Measurements from ENCODE around the gene SLC5A5. TPM values are rescaled to one million over a fixed set of nuclear protein-coding genes. Genes with fewer than 3 reads are reported as not detected.
A peak's percentile ranks its signal among the peaks of the same experiment; 100 is the strongest.

Gene SLC5A5
- total RNA-seq, 2 experiments from 2014 or later: 1.5 to 1.8 TPM

DNA sequence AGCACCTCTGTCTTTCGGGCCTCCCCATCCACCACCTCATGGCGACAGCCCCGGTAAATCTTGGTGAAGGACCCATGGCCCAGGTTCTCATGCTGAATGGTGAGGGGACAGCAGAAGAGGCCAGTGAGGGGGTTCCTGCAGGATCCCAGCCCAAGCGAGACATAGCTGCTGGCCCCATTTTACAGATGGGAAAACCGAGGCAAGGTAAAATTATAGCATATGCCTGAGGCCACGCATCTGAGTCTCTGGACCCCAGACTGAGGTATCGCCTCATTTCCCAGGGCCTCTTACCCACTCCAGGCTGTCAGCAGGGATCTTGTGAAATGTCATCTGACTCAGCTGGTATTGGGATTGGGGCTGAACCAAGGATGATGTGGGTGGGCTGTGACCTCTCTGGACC, 33.8 kb upstream of the SLC5A5 start:
- ATAC-seq (no peak), DNase-seq (no peak)
- Mint-ChIP-seq H3K27me3 (ENCODE audit: low read depth) (no peaks in the 10 kb centered on the region), H3K9me3 (ENCODE audit: insufficient read depth) (peaks cover 6% of the 10 kb centered on the region), H3K4me1 (ENCODE audit: low read depth) (peaks cover 17% of the 10 kb centered on the region), H3K4me3 (no peak overlapping the region), H3K36me3 (ENCODE audit: low read depth) (peaks cover 78% of the 10 kb centered on the region), H3K27ac (no peak overlapping the region)
- CTCF ChIA-PET: no interaction called here
- POLR2A ChIA-PET: interaction anchor here (0.7 kb wide), 2 partner anchors 12 to 516 kb away, joined by 3 read pairs; no protein-coding TSS in a partner anchor

- H3K27me3 Mint-ChIP-seq (ENCODE audit: low read depth): no peaks in the 10 kb centered on the region
- ChIA-PET CTCF (no interaction called here), POLR2A (interaction anchor here (0.7 kb wide), 1 partner anchor 10 kb away, joined by 5 read pairs; no protein-coding TSS in a partner anchor)
- peaks cover 82% of the 10 kb centered on the region for H3K36me3 Mint-ChIP-seq (ENCODE audit: low read depth)
- H3K9me3 Mint-ChIP-seq (ENCODE audit: insufficient read depth): no peaks in the 10 kb centered on the region
- peaks cover 31% of the 10 kb centered on the region for H3K4me1 Mint-ChIP-seq (ENCODE audit: low read depth)
- DNase-seq (no peak), ATAC-seq (no peak)
- peak overlapping the region; percentile 39 for H3K27ac Mint-ChIP-seq
- no peak overlapping the region for H3K4me3 Mint-ChIP-seq
These were observed 31.7 kb upstream of the SLC5A5 start for GRCh38 chr19:17840019-17840418.

DNA sequence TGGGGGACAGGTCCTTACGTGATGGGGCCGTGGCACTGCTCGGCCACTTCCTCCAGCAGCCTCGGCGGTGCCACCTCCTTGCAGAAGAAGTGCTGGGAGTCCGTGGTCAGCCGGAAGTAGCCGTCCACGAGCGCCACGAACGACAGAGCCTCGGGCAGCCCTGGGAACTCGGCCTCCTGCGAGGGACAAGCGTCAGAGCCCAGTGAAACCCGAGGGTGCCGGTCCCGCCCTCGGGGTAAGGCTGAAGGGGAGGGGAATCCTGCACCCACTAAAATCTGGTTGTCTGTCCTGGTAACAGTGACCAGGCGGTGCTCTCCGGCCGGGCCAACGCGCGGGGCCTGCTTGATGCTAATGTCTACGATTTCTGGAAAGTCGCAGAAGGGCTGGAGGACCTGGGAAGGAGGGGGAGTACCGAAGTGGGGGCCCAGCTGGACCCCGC, 30.4 kb upstream of the SLC5A5 start:
- ATAC-seq (no peak), DNase-seq (no peak)
- Mint-ChIP-seq H3K4me1 (ENCODE audit: low read depth) (peaks cover 38% of the 10 kb centered on the region), H3K9me3 (ENCODE audit: insufficient read depth) (no peaks in the 10 kb centered on the region), H3K27ac (no peak overlapping the region), H3K36me3 (ENCODE audit: low read depth) (peaks cover 77% of the 10 kb centered on the region), H3K27me3 (ENCODE audit: low read depth) (no peaks in the 10 kb centered on the region), H3K4me3 (no peak overlapping the region)
- ChIA-PET CTCF (no interaction called here), POLR2A (no interaction called here)

- Mint-ChIP-seq H3K9me3 (ENCODE audit: insufficient read depth) (no peaks in the 10 kb centered on the region), H3K27me3 (ENCODE audit: low read depth) (no peaks in the 10 kb centered on the region), H3K36me3 (ENCODE audit: low read depth) (peaks cover 73% of the 10 kb centered on the region), H3K4me1 (ENCODE audit: low read depth) (peaks cover 42% of the 10 kb centered on the region), H3K27ac (no peak overlapping the region), H3K4me3 (no peak overlapping the region)
- POLR2A ChIA-PET: no interaction called here
- CTCF ChIA-PET: no interaction called here
- peak; percentile 61 for DNase-seq
- ATAC-seq: peak; percentile 49
These were observed 29.7 kb upstream of the SLC5A5 start for GRCh38 chr19:17841810-17842662.

- CTCF ChIA-PET: no interaction called here
- no peak overlapping the region for H3K27ac Mint-ChIP-seq
- no peak for DNase-seq
- H3K4me3 Mint-ChIP-seq: no peak overlapping the region
- H3K36me3 Mint-ChIP-seq (ENCODE audit: low read depth): peaks cover 69% of the 10 kb centered on the region
- H3K9me3 Mint-ChIP-seq (ENCODE audit: insufficient read depth): no peaks in the 10 kb centered on the region
- ATAC-seq: no peak
- H3K27me3 Mint-ChIP-seq (ENCODE audit: low read depth): no peaks in the 10 kb centered on the region
- POLR2A ChIA-PET: no interaction called here
- peaks cover 42% of the 10 kb centered on the region for H3K4me1 Mint-ChIP-seq (ENCODE audit: low read depth)
These were observed 29.0 kb upstream of the SLC5A5 start for GRCh38 chr19:17842663-17843291.

DNA sequence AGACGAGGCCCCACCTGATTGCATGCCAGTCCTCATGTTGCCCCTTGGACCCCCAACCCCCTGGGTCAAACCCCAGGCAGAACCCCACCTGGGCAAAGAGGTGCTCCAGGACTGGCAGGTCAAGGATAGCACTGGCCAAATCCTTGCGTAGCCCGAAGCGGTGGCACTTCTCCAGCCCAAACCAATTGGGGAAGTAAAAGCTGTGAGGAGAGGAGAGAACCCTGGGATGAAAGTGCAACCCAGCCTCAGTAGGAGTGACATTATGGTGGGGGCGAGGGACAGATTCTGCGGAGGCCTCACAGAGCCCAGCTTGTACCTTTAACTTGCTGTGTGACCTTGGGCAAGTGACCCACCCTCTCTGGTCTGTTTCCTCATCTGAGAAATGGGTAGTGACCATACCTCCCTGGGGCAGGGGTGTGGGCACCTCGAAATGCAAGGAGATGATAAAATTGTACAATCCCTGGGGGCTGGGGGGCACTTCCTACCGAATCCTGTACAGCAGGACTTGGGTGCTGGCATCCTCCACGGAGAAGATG, 28.4 kb upstream of the SLC5A5 start:
- ATAC-seq (no peak), DNase-seq (no peak)
- Mint-ChIP-seq H3K9me3 (ENCODE audit: insufficient read depth) (no peaks in the 10 kb centered on the region), H3K27me3 (ENCODE audit: low read depth) (no peaks in the 10 kb centered on the region), H3K4me3 (no peak overlapping the region), H3K4me1 (ENCODE audit: low read depth) (peaks cover 48% of the 10 kb centered on the region), H3K27ac (no peak overlapping the region), H3K36me3 (ENCODE audit: low read depth) (peaks cover 64% of the 10 kb centered on the region)
- ChIA-PET POLR2A (no interaction called here), CTCF (no interaction called here)

- no peak for DNase-seq
- Mint-ChIP-seq H3K27me3 (ENCODE audit: low read depth) (no peaks in the 10 kb centered on the region), H3K27ac (peak overlapping the region; percentile 30), H3K9me3 (ENCODE audit: insufficient read depth) (no peaks in the 10 kb centered on the region), H3K4me1 (ENCODE audit: low read depth) (peaks cover 55% of the 10 kb centered on the region), H3K4me3 (no peak overlapping the region), H3K36me3 (ENCODE audit: low read depth) (peaks cover 59% of the 10 kb centered on the region)
- CTCF ChIA-PET: no interaction called here
- POLR2A ChIA-PET: no interaction called here
- no peak for ATAC-seq
These were observed 27.7 kb upstream of the SLC5A5 start for GRCh38 chr19:17843908-17844490.

GRCh38 chr19:17846146-17846545, 25.6 kb upstream of the SLC5A5 start:
- Mint-ChIP-seq H3K27ac (peak overlapping the region; percentile 81), H3K36me3 (ENCODE audit: low read depth) (peaks cover 42% of the 10 kb centered on the region), H3K4me1 (ENCODE audit: low read depth) (peaks cover 70% of the 10 kb centered on the region), H3K27me3 (ENCODE audit: low read depth) (no peaks in the 10 kb centered on the region), H3K4me3 (peak overlapping the region; percentile 91), H3K9me3 (ENCODE audit: insufficient read depth) (no peaks in the 10 kb centered on the region)
- ChIA-PET POLR2A (interaction anchor here (0.7 to 3.3 kb wide), 5 partner anchors 11 to 87 kb away, joined by 3 to 12 read pairs (median 6); partner anchors contain the start of genes CCDC124 and RPL18A), CTCF (interaction anchor here (1.0 to 2.3 kb wide), 4 partner anchors 10 to 405 kb away, joined by 3 to 17 read pairs (median 4); partner anchors contain the start of gene RPL18A)
- no peak for ATAC-seq
- peak; percentile 62 for DNase-seq

DNA sequence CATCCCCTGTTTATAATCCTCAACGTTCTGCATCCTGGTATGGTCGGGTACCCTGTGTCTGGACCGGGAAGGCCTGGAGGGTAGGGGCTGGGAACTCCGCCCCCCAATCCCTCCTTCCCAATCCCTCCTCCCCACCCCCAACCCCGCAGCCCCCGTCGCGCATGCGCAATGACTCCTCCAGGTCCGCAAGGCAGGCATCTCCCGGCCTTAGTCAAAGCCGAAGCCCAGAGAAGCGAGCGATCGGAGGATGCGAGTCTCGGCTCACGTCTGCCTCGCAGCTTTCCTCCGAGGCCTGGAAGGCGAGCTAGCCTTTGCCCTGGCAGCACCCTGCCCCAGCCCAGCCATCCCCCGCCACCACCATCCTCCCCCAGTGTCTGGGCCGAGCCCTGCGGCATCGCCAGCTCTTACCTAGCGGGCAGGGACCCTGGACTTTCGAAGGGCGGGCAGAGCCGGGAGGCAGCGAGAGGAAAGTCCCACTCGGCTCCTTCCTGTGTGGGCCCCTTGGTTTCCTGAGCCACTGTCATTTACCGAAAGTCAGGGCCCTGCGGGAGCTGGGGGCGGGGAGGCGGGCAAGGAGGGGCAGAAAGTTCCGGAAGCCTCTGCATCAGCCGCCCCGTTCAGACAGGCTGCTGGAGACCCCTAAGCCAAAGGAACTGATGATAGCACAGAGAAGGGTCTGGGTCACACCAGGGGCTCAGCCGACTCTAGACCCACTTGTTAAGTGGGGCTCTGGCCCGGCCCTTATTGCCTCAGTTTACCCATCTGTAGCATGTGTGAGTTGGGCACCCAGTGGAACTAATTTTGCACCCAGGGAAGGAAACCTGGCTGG, 24.0 kb upstream of the SLC5A5 start, which contains the start of gene JAK3:
Gene JAK3, minus strand, starts transcription at position 445 of the 829 bp plus-strand sequence. CDS start 3,565 bp downstream, outside the sequence.
- Mint-ChIP-seq H3K36me3 (ENCODE audit: low read depth) (peaks cover 34% of the 10 kb centered on the region), H3K27me3 (ENCODE audit: low read depth) (no peaks in the 10 kb centered on the region), H3K4me1 (ENCODE audit: low read depth) (peaks cover 75% of the 10 kb centered on the region), H3K4me3 (peak within 1 kb of the TSS; percentile 91), H3K27ac (peak within 1 kb of the TSS; percentile 96), H3K9me3 (ENCODE audit: insufficient read depth) (no peaks in the 10 kb centered on the region)
- ChIA-PET CTCF (interaction anchor here (1.2 to 2.3 kb wide), 5 partner anchors 8 to 352 kb away, joined by 3 to 17 read pairs (median 6); partner anchors contain the start of genes CCDC124 and RPL18A), POLR2A (interaction anchor here (0.5 to 4.4 kb wide), 16 partner anchors 8 to 1187 kb away, joined by 3 to 34 read pairs (median 4); partner anchors contain the start of genes BST2, CCDC124, FCHO1 and RPL18A)
- ATAC-seq (peak; percentile 80), DNase-seq (peak; percentile 90)

GRCh38 chr19:17848595-17849292, 23.0 kb upstream of the SLC5A5 start:
- Mint-ChIP-seq H3K36me3 (ENCODE audit: low read depth) (peaks cover 24% of the 10 kb centered on the region), H3K9me3 (ENCODE audit: insufficient read depth) (no peaks in the 10 kb centered on the region), H3K4me3 (peak overlapping the region; percentile 91), H3K4me1 (ENCODE audit: low read depth) (peaks cover 69% of the 10 kb centered on the region), H3K27ac (peak overlapping the region; percentile 96), H3K27me3 (ENCODE audit: low read depth) (no peaks in the 10 kb centered on the region)
- POLR2A ChIA-PET: interaction anchor here (0.6 to 4.4 kb wide), 5 partner anchors 11 to 319 kb away, joined by 3 to 34 read pairs (median 5); partner anchors contain the start of gene RPL18A
- DNase-seq (no peak), ATAC-seq (no peak)
- CTCF ChIA-PET: interaction anchor here (1.4 to 3.9 kb wide), 4 partner anchors 11 to 88 kb away, joined by 4 to 44 read pairs (median 18); partner anchors contain the start of genes CCDC124 and RPL18A
